GM12874 (cell line): ENCODE results near the gene ASF1A.

Experiments used
- TF ChIP-seq, protein P1 (sequence below): IDR thresholded peaks from 2 replicates; pipeline ENCODE4 v1.5.1; 2011; ENCODE audit warnings: low read depth, mild to moderate bottlenecking, control low read depth, low read length, moderate library complexity; ENCODE audit not compliant: insufficient read depth

ASF1A gene

DNA sequence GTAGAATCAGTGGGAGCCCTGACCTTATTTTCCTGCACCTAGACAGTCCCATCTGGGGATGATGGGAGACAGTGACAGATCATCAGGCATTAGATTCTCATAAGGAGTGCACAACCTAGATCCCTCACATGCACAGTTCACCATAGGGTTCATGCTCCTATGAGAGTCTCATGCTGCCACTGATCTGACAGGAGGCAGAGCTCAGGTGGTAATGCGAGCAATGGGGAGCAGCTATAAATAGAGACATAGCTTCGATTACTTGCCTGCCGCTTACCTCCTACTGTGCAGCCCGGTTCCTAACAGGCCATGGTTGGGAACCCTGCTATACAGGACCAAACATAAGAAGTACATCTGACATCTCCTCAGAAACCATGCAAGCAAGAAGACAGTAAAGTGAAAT lies 31.5 kb upstream of the ASF1A start:
- TF ChIP-seq, protein P1, sequence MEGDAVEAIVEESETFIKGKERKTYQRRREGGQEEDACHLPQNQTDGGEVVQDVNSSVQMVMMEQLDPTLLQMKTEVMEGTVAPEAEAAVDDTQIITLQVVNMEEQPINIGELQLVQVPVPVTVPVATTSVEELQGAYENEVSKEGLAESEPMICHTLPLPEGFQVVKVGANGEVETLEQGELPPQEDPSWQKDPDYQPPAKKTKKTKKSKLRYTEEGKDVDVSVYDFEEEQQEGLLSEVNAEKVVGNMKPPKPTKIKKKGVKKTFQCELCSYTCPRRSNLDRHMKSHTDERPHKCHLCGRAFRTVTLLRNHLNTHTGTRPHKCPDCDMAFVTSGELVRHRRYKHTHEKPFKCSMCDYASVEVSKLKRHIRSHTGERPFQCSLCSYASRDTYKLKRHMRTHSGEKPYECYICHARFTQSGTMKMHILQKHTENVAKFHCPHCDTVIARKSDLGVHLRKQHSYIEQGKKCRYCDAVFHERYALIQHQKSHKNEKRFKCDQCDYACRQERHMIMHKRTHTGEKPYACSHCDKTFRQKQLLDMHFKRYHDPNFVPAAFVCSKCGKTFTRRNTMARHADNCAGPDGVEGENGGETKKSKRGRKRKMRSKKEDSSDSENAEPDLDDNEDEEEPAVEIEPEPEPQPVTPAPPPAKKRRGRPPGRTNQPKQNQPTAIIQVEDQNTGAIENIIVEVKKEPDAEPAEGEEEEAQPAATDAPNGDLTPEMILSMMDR: no peak

DNA sequence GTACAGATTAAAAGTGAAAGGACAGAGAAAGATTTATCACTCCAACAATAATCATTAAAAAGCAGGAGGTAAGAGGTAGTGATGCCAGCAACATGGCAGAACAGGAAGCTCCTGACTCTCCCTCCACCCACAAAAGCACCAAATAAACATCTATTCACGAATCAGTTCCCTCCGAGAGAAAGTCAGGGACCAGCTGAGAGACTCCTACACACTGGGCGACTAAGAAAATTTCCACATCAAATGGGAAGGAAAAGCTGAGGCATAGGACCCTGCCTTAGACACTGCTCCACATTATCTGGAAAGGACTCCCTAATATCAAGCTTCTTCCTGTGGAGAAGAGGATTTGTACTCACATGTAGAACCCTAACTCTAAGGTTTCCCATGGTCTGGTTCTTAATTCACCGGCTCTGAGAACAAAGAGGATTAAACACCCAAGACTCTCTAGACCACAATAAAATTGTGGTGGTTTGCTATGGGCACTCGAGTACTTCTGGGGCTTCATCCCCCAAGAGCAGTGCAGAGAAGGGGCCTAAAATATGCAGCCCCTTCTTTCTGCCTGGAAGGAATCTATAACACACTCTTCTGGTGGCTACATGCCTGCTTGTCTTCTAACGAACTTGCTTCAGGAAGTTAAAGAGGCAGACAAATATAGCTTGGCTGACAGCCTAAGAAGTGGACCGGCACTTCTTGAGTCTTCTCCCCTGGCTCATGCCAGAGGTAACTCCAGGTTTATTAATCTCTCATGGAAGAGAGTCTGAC lies 29.4 kb upstream of the ASF1A start:
- TF ChIP-seq, protein P1: no peak

DNA sequence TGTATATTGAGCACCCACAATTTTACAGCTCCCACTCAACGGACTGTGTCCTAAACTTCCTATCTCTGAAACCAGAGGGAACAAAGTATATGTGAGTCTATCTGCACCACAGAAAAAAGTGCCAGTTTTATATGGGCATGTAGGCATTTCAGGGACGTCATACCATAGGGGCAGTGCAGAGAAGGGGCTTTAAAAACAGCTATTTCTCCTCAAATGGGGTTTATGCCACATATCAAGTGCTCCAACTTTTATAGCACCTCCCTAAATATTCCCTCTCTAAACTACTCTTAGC lies 28.9 kb upstream of the ASF1A start:
- TF ChIP-seq, protein P1: no peak

DNA sequence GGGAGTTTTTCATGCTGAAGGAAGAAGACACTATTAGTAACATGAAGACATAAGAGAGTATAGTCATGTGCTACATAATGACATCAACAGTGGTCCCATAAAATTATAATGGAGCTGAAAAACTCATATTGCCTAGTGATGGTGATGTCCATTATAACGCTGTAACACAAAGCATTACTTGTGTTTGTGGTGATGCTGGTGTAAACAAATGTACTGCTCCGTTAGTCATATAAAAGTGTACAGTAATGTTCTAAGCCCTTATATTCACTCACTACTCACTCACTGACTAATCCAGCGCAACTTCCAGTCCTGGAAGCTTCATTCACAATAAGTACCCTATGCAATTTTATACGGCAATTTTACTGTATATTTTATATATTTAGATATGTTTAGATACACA lies 26.8 kb upstream of the ASF1A start:
- TF ChIP-seq, protein P1: no peak

DNA sequence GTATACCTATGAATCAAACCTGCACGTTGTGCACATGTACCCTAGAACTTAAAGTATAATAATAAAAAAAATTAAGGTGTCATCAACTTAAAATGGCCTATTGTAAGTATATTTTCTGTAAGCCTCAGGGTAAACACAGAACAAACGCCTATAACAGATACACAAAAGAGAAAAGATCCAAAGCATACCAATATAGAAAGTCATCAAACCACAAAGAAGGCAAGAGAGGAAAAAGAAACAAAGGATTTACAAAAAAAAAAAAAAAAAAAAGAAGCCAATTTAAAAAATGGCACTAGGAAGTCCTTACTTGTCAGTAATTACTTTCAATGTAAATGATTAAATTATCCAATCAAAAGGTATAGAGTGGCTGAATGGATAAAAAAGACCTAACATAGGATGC lies 24.6 kb upstream of the ASF1A start:
- TF ChIP-seq, protein P1: no peak

DNA sequence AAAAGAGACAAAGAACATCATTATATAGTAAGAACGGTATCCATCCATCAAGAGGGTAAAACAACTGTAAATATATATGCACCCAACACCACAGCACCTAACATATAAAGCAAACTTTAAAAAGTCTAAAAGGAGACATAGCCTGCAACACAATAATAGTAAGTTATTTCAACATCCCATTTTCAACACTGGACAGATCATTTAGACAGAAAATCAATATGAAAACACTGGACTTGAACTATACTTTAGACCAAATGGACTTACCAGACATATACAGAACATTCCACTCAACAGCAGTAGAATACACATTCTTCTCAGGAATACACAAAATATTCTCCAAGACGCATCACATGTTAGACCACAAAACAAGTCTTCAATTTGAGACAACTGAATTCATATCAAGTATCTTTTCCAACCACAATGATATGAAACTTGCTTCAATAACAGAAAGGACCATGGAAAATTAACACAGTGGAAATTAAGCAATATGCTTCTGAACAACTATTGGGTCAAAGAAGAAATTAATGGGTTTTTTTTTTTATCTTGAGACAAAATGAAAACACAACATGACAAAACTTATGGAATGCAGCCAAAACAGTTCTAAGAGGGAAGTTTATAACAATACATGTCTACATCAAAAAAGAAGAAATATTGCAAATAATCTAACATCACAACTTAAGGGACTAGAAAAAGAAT lies 23.9 kb upstream of the ASF1A start:
- TF ChIP-seq, protein P1: no peak

DNA sequence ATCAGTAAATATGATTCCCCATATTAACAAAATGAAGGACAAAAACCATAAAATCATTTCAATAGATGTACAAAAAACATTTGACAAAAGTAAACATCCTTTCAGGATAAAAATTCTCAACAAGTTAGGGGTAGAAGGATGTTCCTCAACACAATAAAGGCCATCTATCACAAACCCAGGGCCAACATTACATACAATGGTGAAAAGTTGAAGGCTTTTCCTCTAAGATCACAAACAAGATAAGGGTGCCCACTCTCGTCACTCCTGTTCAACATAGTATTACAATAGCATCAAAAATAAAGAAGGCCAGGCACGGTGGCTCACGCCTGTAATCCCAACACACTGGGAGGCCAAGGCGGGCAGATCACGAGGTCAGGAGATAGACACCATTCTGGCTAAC lies 22.6 kb upstream of the ASF1A start:
- TF ChIP-seq, protein P1: no peak
